A549 (cell line): ENCODE results near the gene ILK.

Source experiments
- CTCF ChIP-seq: fragments of >200 bp; sonication (Bioruptor Twin); formaldehyde crosslinking; IDR thresholded peaks from 3 replicates; pipeline ENCODE4 v1.5.1; 2016
- ESRRA ChIP-seq: fragments of 150-350 bp; IDR thresholded peaks from 2 replicates; pipeline ENCODE4 v1.6.1; 2014; ENCODE audit warnings: mild to moderate bottlenecking, low read length, borderline replicate concordance
- HOXB5 ChIP-seq: fragments of 250-450 bp; sonication (Bioruptor Pico); IDR thresholded peaks from 2 replicates; pipeline ENCODE4 v1.5.0; 2020; ENCODE audit warnings: mild to moderate bottlenecking, moderate library complexity
- REST ChIP-seq: fragments of 200-600 bp; sonication (generic); IDR thresholded peaks from 2 replicates; pipeline ENCODE4 v1.6.1; 2016; ENCODE audit warnings: antibody characterized with exemption, mild to moderate bottlenecking, moderate library complexity

GRCh38 chr11:6571434-6572008 lies 32.1 kb upstream of the ILK start:
- TF ChIP-seq HOXB5 (no peak), REST (no peak), CTCF (no peak), ESRRA (no peak)
